ENCODE measurements around the gene CHADL.

DNA sequence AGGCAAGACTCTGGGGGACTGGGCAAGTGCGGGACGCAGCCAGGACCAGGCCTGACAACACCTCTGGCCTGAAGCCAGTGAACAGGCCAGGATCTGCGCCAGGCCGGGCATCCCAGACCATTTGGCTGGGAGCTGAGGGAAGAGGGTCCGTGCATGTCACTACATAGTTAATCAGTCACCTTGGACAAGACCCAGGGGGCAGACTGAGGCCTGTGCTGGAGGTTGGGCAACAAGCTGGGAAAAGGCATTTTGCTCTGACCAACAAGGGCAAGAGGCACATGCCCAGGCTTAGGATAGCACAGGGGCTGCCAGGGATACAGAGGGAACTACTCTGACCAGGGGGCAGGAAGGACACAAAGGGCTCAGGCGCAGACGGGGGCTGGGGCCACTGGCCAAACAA lies 7.0 kb upstream of the CHADL start:
- no peak for TF ChIP-seq CTCF (conservative IDR thresholded peaks at IDR 0.05; ENCODE audit: low read length)
- no peak for TF ChIP-seq EZH2phosphoT487 (IDR thresholded peaks at IDR 0.05; ENCODE audit: borderline replicate concordance)
